Measurements from ENCODE around the gene CACNG6. TPM values are rescaled to one million over a fixed set of nuclear protein-coding genes. Genes with fewer than 3 reads are reported as not detected.

CACNG6 gene
- total RNA-seq, 5 donors from 2014 or later (not counting 1 experiment from before 2014, with no cell fraction given), result not detected

- no peaks in the 10 kb centered on the region for H3K4me1 ChIP-seq (ENCODE audit: control insufficient read depth in 1 of 2, extremely low read depth in 1 of 2, insufficient read depth in 2 of 2, low read length in 2 of 2)
- ChIA-PET CTCF (no interaction called here), POLR2A (no interaction called here)
- no peak for DNase-seq
- no peak overlapping the region for H3K27ac ChIP-seq (ENCODE audit: low read length)
- Mint-ChIP-seq H3K9me3 (no peaks in the 10 kb centered on the region), H3K27ac (no peak overlapping the region), H3K36me3 (no peaks in the 10 kb centered on the region), H3K27me3 (peaks cover 26 to 37% of the 10 kb centered on the region in 2 donors), H3K4me1 (no peaks in the 10 kb centered on the region), H3K4me3 (no peak overlapping the region)
- H3K27me3 ChIP-seq (replicated peaks in 1 of 2; ENCODE audit: control insufficient read depth in 2 of 2, extremely low read depth in 1 of 2, insufficient read depth in 2 of 2, low read length in 1 of 2), result peaks cover 0 to 42% of the 10 kb centered on the region in 2 experiments
- ATAC-seq (replicated peaks in 1 of 4), result no peak
- H3K9me3 ChIP-seq, result no peaks in the 10 kb centered on the region
- no peaks in the 10 kb centered on the region for H3K36me3 ChIP-seq (ENCODE audit: control insufficient read depth in 2 of 2, extremely low read depth in 1 of 2, insufficient read depth in 1 of 2, low read length in 1 of 2)
- H3K4me3 ChIP-seq (ENCODE audit: control insufficient read depth in 1 of 2, extremely low read depth in 1 of 2, low read length in 1 of 2), result no peak overlapping the region
- no CpG with 5 or more reads among the region's 3 CpGs for WGBS (ENCODE audit: insufficient coverage)
These were observed 51.6 kb downstream of the CACNG6 start for GRCh38 chr19:54042989-54043388.

- no peaks in the 10 kb centered on the region for H3K36me3 ChIP-seq (ENCODE audit: control insufficient read depth in 2 of 2, extremely low read depth in 1 of 2, insufficient read depth in 1 of 2, low read length in 1 of 2)
- Mint-ChIP-seq H3K36me3 (no peaks in the 10 kb centered on the region), H3K4me3 (no peak overlapping the region), H3K9me3 (peaks cover 0 to 2% (median 0%) of the 10 kb centered on the region in 3 donors), H3K27me3 (peaks cover 31 to 40% of the 10 kb centered on the region in 2 donors), H3K27ac (no peak overlapping the region), H3K4me1 (no peaks in the 10 kb centered on the region)
- ATAC-seq (replicated peaks in 1 of 4) (no peak), DNase-seq (no peak)
- ChIA-PET CTCF (no interaction called here), POLR2A (no interaction called here)
- H3K4me3 ChIP-seq (ENCODE audit: control insufficient read depth in 1 of 2, extremely low read depth in 1 of 2, low read length in 1 of 2), result no peak overlapping the region
- no CpG with 5 or more reads among the region's 2 CpGs for WGBS (ENCODE audit: insufficient coverage)
- no peak overlapping the region for H3K27ac ChIP-seq (ENCODE audit: low read length)
- no peaks in the 10 kb centered on the region for H3K9me3 ChIP-seq
- no peaks in the 10 kb centered on the region for H3K4me1 ChIP-seq (ENCODE audit: control insufficient read depth in 1 of 2, extremely low read depth in 1 of 2, insufficient read depth in 2 of 2, low read length in 2 of 2)
- peaks cover 0 to 39% of the 10 kb centered on the region in 2 experiments for H3K27me3 ChIP-seq (replicated peaks in 1 of 2; ENCODE audit: control insufficient read depth in 2 of 2, extremely low read depth in 1 of 2, insufficient read depth in 2 of 2, low read length in 1 of 2)
These were observed 54.3 kb downstream of the CACNG6 start for GRCh38 chr19:54045771-54046170.

GRCh38 chr19:54047616-54048015, 56.2 kb downstream of the CACNG6 start:
- ATAC-seq (replicated peaks in 1 of 4) (no peak), DNase-seq (no peak)
- H3K4me3 Mint-ChIP-seq, result no peak overlapping the region
- H3K9me3 Mint-ChIP-seq, result peaks cover 0 to 2% (median 0%) of the 10 kb centered on the region in 3 donors
- H3K27me3 ChIP-seq (replicated peaks in 1 of 2; ENCODE audit: control insufficient read depth in 2 of 2, extremely low read depth in 1 of 2, insufficient read depth in 2 of 2, low read length in 1 of 2), result peaks cover 0 to 29% of the 10 kb centered on the region in 2 experiments
- WGBS (ENCODE audit: insufficient coverage), result 94% methylated on average over 3 of the region's 4 CpGs
- no peak overlapping the region for H3K27ac ChIP-seq (ENCODE audit: low read length)
- H3K36me3 Mint-ChIP-seq, result no peaks in the 10 kb centered on the region
- no peak overlapping the region for H3K4me3 ChIP-seq (ENCODE audit: control insufficient read depth in 1 of 2, extremely low read depth in 1 of 2, low read length in 1 of 2)
- no peaks in the 10 kb centered on the region for H3K4me1 ChIP-seq (ENCODE audit: control insufficient read depth in 1 of 2, extremely low read depth in 1 of 2, insufficient read depth in 2 of 2, low read length in 2 of 2)
- no peaks in the 10 kb centered on the region for H3K36me3 ChIP-seq (ENCODE audit: control insufficient read depth in 2 of 2, extremely low read depth in 1 of 2, insufficient read depth in 1 of 2, low read length in 1 of 2)
- ChIA-PET CTCF (no interaction called here), POLR2A (no interaction called here)
- H3K4me1 Mint-ChIP-seq, result no peaks in the 10 kb centered on the region
- peaks cover 29 to 31% of the 10 kb centered on the region in 2 donors for H3K27me3 Mint-ChIP-seq
- no peak overlapping the region for H3K27ac Mint-ChIP-seq
- H3K9me3 ChIP-seq, result no peaks in the 10 kb centered on the region

Other genes with a start within 250 kb of the CACNG6 start
- gene NLRP12, start 167.3 kb upstream of the CACNG6 start, total RNA-seq, result not detected
- gene MYADM, start 123.8 kb upstream of the CACNG6 start, total RNA-seq, result 100 to 1,000 TPM in 2 of 5 donors, 10 to 100 TPM in 3; 49.9 to 335 (median 70.9) TPM
- 1 to 10 TPM in 1 of 5 donors, under 1 TPM in 2, not detected in 2; 0.15 to 2.4 (median 0.32) TPM for gene PRKCG, start 109.4 kb upstream of the CACNG6 start, total RNA-seq
- not detected for gene CACNG7, start 82.4 kb upstream of the CACNG6 start, total RNA-seq
- gene CACNG8, start 28.7 kb upstream of the CACNG6 start, total RNA-seq, result under 1 TPM in 1 of 5 donors, not detected in 4; 0.03 TPM
- gene VSTM1, start 72.3 kb downstream of the CACNG6 start, total RNA-seq, result not detected
- not detected for gene TARM1, start 89.7 kb downstream of the CACNG6 start, total RNA-seq
- under 1 TPM; 0.32 to 0.76 (median 0.58) TPM for gene OSCAR, start 109.2 kb downstream of the CACNG6 start, total RNA-seq
- 100 to 1,000 TPM in 3 of 5 donors, 10 to 100 TPM in 2; 77.4 to 137 (median 123) TPM for gene NDUFA3, start 111.2 kb downstream of the CACNG6 start, total RNA-seq
- gene TFPT, start 124.0 kb downstream of the CACNG6 start, total RNA-seq, result 10 to 100 TPM; 12.0 to 27.0 (median 20.7) TPM
- gene PRPF31, start 124.1 kb downstream of the CACNG6 start, total RNA-seq, result 10 to 100 TPM; 56.3 to 75.3 (median 69.8) TPM
- 10 to 100 TPM; 45.9 to 83.1 (median 77.0) TPM for gene CNOT3, start 146.1 kb downstream of the CACNG6 start, total RNA-seq
- 10 to 100 TPM in 4 of 5 donors, 1 to 10 TPM in 1; 8.4 to 21.5 (median 19.2) TPM for gene LENG1, start 168.1 kb downstream of the CACNG6 start, total RNA-seq
- 1 to 10 TPM in 4 of 5 donors, under 1 TPM in 1; 0.78 to 2.6 (median 1.4) TPM for gene TMC4, start 181.5 kb downstream of the CACNG6 start, total RNA-seq
- gene MBOAT7, start 197.9 kb downstream of the CACNG6 start, total RNA-seq, result 10 to 100 TPM; 24.0 to 44.8 (median 38.9) TPM
- gene TSEN34, start 199.7 kb downstream of the CACNG6 start, total RNA-seq, result 10 to 100 TPM in 4 of 5 donors, 1 to 10 TPM in 1; 9.5 to 28.5 (median 23.5) TPM
- 1,000 to 10,000 TPM; 1,706 to 1,922 (median 1,806) TPM for gene RPS9, start 209.2 kb downstream of the CACNG6 start, total RNA-seq
- 1 to 10 TPM in 3 of 5 donors, under 1 TPM in 2; 0.72 to 2.8 (median 1.1) TPM for gene LILRB3, start 231.4 kb downstream of the CACNG6 start, total RNA-seq

All from T-cell (primary cell).